Epithelial cell of esophagus (primary cell): Measurements from ENCODE around the gene GPI.

ENCODE experiments used
- DNase-seq: peaks from one replicate; pipeline ENCODE4 v3.0.0; 2010; ENCODE audit warnings: low read depth
- H3K4me3 ChIP-seq: 2 replicates; pipeline ENCODE4 v1.5.1; 2011; ENCODE audit warnings: mild to moderate bottlenecking, low read length, control low read depth
- TF ChIP-seq, protein P1 (sequence below): IDR thresholded peaks from 2 replicates; pipeline ENCODE4 v1.5.1; 2011; ENCODE audit warnings: low read depth, mild to moderate bottlenecking, low read length, control low read depth, inconsistent platforms; ENCODE audit not compliant: insufficient read depth; ENCODE audit errors: missing control alignments

GPI gene

DNA sequence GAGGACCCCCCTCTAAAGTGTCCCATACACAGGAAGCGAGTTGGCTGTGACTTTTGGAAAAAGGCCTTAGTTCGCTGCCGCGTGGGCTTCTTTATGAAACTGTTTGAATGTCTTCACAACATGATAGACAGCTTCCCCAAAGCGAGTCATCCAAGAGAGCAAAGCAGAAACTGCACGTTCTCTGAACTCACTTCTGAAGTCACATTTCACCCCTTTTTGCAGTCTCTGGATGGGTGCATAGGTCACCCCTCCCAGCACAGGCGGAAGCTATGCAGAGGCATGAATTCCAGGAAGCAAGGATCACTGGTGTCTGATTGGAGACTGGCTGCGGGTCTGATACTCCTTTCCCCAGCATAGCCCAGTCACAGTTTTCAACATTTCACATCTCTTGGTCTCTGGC, 10.6 kb downstream of the GPI start:
- no peak overlapping the region for H3K4me3 ChIP-seq
- no peak for DNase-seq
- TF ChIP-seq, protein P1, sequence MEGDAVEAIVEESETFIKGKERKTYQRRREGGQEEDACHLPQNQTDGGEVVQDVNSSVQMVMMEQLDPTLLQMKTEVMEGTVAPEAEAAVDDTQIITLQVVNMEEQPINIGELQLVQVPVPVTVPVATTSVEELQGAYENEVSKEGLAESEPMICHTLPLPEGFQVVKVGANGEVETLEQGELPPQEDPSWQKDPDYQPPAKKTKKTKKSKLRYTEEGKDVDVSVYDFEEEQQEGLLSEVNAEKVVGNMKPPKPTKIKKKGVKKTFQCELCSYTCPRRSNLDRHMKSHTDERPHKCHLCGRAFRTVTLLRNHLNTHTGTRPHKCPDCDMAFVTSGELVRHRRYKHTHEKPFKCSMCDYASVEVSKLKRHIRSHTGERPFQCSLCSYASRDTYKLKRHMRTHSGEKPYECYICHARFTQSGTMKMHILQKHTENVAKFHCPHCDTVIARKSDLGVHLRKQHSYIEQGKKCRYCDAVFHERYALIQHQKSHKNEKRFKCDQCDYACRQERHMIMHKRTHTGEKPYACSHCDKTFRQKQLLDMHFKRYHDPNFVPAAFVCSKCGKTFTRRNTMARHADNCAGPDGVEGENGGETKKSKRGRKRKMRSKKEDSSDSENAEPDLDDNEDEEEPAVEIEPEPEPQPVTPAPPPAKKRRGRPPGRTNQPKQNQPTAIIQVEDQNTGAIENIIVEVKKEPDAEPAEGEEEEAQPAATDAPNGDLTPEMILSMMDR = no peak

DNA sequence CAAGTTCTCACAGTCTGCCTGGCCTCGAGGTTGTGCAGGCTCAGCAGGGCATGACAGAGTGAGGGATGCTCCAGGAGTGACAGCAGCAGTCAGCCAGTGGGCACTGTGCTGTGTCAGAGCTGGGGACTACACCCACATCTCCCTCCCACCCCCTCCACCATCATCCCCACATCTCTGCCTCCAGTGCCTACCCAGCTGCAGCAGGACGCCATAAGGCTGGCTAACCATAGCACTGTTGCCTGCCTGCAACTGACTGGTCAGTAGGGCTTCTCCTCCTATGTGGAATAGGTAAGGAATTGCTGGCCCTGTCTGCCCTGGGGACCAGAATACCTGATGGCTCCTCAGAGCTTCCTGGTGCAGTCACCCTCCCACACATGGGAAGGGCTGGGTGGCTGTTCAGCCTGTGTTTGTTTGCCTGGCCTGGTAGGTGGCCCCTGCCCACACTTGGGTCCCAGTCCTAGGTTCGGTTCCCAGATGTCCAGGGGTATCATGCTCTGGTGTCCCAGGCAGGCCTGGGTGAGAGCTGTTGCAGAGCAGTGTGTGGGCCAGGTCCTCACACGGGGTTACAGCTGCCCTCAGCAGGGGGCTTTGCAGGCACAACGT, 15.7 kb downstream of the GPI start:
- no peak for DNase-seq
- TF ChIP-seq, protein P1 = no peak
- no peak overlapping the region for H3K4me3 ChIP-seq

DNA sequence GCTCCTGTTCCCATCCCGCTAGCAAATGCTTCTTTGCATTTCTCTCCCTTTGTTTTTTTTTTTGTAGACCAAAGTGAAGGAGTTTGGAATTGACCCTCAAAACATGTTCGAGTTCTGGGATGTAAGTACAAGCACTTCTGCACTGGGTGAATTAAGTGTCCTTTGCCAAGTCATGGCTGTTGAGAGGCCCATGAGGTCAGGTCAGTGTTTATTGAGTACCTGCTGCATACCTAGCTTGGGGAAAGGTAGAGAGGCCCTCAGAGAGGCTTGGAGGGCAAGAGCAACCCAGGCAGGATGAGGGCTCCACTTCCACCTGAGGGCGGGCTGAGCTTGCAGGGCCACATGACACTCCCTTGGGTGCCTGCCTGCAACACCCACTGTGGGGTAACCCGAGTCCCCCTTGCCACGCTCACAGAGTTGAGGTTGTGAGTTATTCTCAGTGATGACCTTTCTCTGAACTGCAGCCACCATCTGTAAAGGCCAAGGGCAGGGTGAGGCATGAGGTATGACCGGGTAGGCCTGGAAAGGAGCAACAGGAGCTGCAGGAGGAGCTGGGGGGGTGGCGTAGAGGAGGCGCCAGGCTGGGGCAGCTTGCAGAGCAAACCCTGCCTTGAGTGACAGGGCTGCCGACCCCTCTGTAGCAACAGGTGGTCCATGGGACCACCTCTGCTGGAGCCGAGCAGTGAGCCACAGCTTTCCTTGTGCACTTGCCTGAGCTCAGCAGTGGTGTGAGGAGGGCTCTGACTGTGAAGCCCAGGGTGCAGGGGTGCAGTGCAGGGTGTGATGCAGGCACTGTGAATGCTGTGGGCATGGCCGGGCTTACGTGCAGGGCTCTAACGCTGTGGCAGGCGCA, 16.6 kb downstream of the GPI start:
- H3K4me3 ChIP-seq = no peak overlapping the region
- no peak for DNase-seq
- TF ChIP-seq, protein P1 = no peak

DNA sequence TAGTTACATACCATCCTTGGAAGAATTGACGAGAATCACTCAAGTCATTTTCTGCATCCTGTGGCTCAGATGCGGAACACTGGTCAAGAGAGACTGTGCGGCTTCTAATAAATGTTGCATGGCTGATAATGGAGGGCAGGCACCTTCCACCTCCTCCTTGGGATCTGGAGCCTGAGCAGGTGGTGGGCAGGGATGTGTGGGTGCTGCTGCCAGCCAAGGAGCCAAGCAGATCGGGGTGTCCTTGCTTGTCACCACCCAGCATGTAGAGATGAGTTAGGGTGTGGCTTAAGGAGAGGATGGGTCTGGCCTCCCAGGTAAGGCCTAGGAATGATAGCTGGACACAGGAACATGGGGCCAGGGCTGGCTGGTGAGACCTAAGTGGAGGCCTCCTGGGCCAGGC, 17.5 kb downstream of the GPI start:
- TF ChIP-seq, protein P1 = no peak
- no peak for DNase-seq
- H3K4me3 ChIP-seq = no peak overlapping the region

DNA sequence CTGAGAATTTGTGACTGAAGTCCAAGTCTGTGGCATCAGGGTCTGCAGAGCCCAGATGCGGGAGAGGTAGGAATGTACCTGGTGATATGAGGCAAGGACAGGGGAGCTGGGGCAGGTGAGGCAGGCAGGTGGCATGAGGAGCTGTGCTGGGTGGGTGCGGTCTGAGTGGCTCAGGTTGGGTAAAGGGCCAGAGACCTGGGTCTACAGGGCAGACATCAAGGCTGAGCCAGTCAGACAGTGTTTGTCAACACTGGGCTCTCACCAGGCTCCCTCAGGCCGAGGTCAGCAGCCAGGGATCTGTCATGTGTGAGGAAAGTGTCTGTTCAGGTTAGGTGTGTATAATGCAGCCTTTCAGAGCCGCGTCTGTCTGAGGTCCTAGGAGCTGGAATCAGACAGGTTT, 18.6 kb downstream of the GPI start:
- TF ChIP-seq, protein P1 = no peak
- H3K4me3 ChIP-seq = no peak overlapping the region
- DNase-seq = no peak

DNA sequence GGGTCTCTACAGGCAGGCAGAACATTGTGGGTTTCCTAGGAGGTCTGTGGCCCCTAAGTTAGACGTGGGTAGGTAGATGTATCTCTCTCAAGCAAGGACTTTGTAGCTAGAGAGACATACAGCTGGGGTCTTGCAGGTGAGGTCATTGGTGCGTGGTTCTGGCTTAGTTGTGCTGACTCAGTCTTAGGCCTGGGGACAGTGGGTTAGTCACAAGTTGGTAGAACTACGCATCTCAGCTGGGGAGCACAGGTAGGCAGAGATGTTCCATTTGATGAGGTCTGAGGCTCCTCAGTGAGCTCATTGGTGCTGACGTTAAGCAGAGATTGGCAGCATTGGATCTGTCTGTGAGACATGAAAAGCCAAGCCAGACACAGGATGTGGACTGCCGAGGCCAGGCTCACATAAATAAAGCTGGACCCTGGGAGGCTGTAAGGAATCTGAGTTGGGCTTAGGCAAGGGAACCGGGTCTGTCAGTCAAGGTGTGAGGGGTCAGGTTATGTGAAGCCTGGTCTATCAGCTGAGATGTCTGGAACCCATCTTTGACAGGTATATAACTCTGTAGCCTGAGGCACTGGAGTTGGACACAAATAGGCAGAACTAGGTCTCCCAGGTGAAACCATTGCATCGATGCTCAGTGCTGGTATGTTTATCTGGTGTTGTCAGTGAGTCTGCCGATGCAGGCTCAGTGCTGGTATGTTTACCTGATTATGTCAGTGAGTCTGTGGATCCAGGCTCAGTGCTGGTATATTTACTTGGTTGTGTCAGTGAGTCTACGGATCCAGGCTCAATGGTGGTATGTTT, 21.8 kb downstream of the GPI start:
- TF ChIP-seq, protein P1 = no peak
- no peak overlapping the region for H3K4me3 ChIP-seq
- DNase-seq = no peak
